Measurements from ENCODE around the gene PGF.

PGF gene

GRCh38 chr14:74956280-74957072 is 1.1 kb upstream of the PGF start:
- no peak for DNase-seq

GRCh38 chr14:74956027-74956279 is 556 bp upstream of the PGF start:
- no peak for DNase-seq

GRCh38 chr14:74954947-74955228 is 509 bp downstream of the PGF start:
- no peak for DNase-seq

DNA sequence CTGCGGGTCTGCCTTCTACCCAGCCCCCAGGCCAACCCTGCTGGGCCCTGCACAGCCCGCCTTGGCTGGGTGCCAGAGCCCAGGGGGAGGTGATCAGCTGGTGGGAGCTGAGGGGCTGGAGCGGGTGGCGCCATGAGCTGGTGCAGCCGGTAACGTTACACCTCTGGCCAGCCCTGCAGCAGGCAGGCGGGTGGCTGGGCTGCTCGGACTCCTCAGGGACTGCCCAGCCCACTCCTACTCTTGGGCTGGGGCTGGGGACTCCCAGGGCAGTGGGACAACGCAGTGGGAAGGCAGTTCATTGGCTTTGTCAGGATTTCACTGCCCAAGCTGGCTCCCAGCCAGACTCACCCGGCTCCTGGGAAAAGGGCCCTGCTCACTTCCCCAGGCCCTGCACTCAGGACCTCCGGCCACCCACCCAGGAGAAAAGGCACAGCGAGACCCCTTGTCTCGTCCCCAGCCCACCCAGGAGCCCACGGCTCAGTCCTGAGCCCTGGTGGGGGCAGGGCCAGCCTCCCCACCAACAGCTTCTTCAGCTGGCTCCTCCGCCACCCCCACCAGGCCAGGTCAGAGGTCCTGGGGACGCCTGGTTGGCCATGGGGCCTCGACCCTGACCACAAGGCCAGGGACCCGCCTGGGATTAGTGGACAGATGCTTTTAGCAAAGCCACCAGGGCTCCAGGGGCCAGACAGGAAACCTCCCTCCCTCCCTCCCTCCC is 1.0 kb downstream of the PGF start:
- DNase-seq: no peak

DNA sequence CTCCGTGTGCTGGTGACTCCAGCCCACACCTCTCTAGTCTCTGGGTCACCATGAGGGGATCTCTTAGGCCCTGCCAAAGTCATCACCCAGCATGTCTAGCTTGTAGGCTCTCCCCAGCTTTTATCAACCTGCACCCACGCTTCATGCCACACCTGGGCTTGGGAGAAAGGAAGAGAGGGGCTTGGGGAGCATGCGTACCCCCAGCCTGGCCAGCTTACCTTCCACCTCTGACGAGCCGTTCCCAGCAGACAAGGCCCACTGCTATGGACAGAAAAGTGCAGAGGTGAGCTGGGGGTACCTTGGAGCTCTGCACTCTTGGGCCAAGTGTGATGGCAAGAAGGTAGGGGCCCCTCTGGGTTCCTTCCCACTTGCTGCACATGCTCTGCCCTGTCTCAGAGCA is 1.7 kb downstream of the PGF start:
- no peak for DNase-seq

GRCh38 chr14:74952697-74953484 is 2.5 kb downstream of the PGF start:
- DNase-seq: peak; percentile 38

- DNase-seq: no peak
Observed at GRCh38 chr14:74952180-74952665, 3.2 kb downstream of the PGF start.

- no peak for DNase-seq
Observed at GRCh38 chr14:74951443-74952179, 3.8 kb downstream of the PGF start.

GRCh38 chr14:74950795-74951442 is 4.5 kb downstream of the PGF start:
- no peak for DNase-seq

GRCh38 chr14:74949859-74950573 is 5.4 kb downstream of the PGF start:
- no peak for DNase-seq

DNA sequence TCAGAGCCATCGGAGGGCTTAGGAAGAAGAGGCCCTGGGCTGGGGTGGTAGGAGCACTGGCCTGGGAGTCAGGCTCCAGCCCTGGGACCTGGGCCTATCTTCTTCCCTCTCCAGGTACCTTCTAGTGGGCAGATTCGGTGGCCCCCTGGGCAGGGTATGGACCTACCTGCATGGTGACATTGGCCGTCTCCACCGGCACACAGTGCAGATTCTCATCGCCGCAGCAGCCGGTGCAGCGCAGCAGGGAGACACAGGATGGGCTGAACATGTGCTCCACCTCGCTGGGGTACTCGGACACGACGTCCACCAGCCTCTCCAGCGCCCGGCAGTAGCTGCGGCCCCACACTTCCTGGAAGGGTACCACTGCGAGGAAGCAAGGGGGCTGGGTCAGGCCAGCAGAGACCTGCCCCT is 6.2 kb downstream of the PGF start:
- no peak for DNase-seq

GRCh38 chr14:74948228-74949175 is 6.9 kb downstream of the PGF start:
- peak; percentile 29 for DNase-seq

DNA sequence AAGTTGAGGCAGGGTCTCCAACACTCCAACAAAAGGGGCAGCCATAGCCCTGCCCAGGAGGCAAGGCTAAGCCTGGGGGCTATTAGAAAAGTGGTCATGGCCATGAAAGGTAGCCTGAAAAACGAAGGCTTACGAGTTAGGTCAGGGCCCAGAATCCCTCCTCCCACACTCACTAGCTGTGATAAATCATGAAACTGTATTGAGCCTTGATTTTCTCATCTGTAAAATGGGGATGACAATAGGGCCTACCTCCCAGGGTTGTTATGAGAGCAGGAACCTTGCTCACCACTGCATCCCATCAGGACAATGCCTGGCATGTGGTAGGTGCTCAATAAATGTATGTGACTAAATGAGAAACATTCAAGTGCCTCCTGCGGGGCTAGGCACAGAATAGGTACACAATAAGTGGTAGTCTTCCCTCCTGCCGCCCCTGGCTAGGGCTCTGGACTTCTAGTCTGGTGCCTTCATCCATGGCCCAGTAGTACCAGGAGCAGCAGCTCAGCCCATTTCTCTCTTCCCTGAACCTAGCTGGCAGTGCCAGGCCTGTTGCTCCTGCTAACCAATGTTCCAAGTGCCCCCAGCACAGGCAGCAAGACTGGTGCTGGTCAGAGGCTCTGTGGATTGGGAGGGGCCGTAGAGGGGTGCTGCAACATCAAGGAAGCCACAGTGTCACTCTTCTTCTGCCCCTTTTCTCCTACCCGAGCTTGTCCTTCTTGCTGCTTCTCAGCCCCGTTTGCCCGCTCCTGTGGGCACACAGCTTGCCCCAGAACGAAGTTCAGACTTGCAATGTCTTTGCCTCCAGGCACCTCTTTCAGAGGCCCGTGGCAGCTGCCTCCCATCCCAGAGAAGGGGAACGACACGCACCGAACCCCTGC is 7.8 kb downstream of the PGF start:
- DNase-seq: no peak

GRCh38 chr14:74946659-74947281 is 8.6 kb downstream of the PGF start:
- no peak for DNase-seq

DNA sequence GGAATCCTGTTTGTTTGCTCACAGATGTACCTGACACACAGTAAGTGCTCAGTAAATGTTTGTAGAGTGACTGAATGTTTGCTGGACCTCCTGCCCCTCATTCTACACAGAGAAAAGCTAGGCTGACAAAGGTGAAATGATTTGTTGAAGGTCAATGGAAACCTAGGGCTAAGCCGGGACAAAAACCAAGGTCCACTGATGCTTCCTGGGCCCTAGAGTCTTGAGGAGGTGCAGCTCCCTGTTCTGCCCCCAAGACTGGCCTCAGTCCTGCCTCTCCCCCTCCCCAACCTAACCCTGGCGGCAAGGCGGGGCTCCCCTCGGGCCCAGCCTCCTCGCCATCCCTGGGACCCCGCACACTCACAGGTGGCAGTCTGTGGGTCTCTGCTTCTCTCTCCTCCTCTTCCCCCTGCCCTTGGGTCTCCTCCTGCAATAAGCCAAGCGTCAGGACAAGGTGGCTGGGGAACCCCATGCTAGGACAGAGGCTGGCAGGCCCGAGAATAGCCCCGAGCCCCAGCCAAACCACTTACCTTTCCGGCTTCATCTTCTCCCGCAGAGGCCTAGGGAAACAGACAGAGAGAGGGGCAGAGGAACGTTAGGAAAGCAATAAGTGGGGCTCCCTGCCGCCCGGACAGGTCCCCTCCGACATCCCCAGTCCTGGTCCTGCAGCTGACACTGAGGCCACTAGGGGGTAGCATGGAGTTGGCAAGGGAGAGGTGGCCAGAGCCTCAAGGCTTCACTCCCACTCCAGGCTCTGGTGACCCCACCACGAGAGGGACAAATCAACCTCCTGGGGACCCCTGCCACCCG is 9.3 kb downstream of the PGF start:
- peak; percentile 61 for DNase-seq

DNA sequence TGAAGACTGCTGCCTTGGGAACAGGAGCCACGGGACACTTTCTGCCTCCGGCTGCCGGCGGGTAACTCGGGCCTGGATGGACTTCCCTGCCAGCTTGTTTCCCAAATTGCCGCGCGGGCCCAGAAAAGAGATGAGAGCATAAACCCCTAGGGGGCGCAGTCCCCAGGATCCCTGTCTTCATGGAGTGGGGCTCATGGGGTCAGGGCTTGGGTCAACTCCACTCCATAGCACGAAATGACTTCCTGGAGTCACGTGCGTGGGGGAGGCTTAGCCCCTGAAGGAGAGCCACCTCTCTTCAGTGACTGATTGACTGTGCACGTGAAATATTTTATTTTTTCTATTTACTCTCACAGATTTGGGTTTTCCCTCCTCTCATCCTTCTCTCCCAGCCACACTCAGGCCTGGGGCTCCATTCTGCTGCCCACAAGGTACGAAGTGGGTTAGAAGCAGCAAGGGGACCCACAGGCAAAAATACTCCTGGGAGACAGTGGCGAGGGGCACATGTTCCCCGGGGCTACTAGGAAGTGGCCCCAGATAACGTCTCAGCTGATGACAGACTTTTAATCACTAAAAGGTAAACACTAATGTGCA is 10.0 kb downstream of the PGF start:
- DNase-seq: no peak

DNA sequence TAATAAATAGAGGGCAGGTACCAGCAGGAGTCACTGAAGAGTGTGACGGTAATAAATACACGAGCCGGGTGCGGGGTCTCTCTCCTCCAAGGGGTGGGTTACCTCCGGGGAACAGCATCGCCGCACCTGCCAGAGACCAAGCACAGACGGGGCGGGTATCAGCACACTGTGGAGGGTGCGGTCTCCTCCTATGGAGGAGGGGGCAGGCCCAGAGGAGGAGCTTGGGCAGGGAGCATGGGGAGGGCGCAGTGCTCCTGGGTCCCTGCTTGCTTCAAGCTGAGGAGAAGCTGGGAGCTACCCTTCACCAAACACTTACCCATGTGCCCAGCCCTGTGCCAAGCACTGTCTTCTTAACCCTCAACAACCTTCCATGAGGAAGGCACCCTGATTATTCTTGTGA is 12.8 kb downstream of the PGF start:
- DNase-seq: no peak

DNA sequence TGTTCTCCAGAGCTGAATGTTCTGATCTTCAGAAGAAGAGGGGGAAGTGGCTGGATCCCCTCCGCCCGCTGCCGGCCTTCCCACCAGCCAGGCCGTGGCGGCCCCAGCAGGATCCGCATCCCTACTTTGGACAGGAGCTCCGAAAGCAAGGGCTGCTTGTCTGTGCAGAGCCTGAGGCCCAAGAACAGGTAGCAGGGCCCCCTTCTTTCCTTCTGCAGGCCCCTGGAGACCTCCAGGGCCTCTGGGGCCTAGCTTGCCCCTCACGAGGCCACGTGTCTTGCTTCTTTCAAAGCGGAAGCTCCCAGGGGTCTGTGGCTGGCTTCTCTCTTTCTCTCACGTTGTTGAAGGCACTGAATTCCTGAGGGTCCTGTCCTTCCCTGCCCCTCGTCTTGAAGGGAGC is 13.2 kb downstream of the PGF start:
- no peak for DNase-seq
